PC-3 (cell line): Measurements from ENCODE around the gene EPN1.
"Not testable (repeated sequence)": the region's sequence is repeated elsewhere in the genome, so short reads cannot be mapped to it uniquely, and the experiment has no call there.

Experiments used
- CTCF ChIP-seq: fragments of 300-600 bp; sonication (generic); conservative IDR thresholded peaks from 2 replicates; pipeline ENCODE4 v1.5.1; 2017; ENCODE audit warnings: antibody characterized with exemption, low read depth, mild to moderate bottlenecking, low read length
- EZH2 ChIP-seq: fragments of 300-600 bp; sonication (generic); IDR thresholded peaks from one replicate; pipeline ENCODE4 v1.6.1; 2017; ENCODE audit warnings: antibody characterized with exemption, mild to moderate bottlenecking, low read length; ENCODE audit not compliant: unreplicated experiment
- EZH2phosphoT487 ChIP-seq: fragments of 300-600 bp; sonication (generic); IDR thresholded peaks from 2 replicates; pipeline ENCODE4 v1.6.1; 2018; ENCODE audit warnings: mild to moderate bottlenecking, antibody characterized with exemption, low read length, borderline replicate concordance

- TF ChIP-seq CTCF, EZH2, EZH2phosphoT487: not testable (repeated sequence)
Measured at GRCh38 chr19:55717879-55718711, 43.1 kb downstream of the EPN1 start.
